NCI-H774 (cell line): ENCODE measurements around the gene UBAP2.
"Not testable (repeated sequence)": the region's sequence is repeated elsewhere in the genome, so short reads cannot be mapped to it uniquely, and the experiment has no call there.

Experiments
- DNase-seq: peaks from one replicate; lab custom pipeline; 2025; lab: John Stamatoyannopoulos, UW

Gene UBAP2

GRCh38 chr9:33964086-33964768, 84.5 kb downstream of the UBAP2 start:
- DNase-seq = no peak

GRCh38 chr9:33962468-33962867, 86.2 kb downstream of the UBAP2 start:
- DNase-seq = not testable (repeated sequence)

GRCh38 chr9:33959725-33960124, 89.0 kb downstream of the UBAP2 start:
- no peak for DNase-seq

- DNase-seq = no peak
These were observed 92.1 kb downstream of the UBAP2 start for GRCh38 chr9:33956544-33956943.

GRCh38 chr9:33952066-33952465, 96.6 kb downstream of the UBAP2 start:
- DNase-seq = no peak

- DNase-seq = no peak
These were observed 98.3 kb downstream of the UBAP2 start for GRCh38 chr9:33950371-33950770.

- no peak for DNase-seq
These were observed 101.7 kb downstream of the UBAP2 start for GRCh38 chr9:33946779-33947535.

GRCh38 chr9:33943389-33943788, 105.3 kb downstream of the UBAP2 start:
- DNase-seq = no peak

- DNase-seq = no peak
These were observed 106.1 kb downstream of the UBAP2 start for GRCh38 chr9:33942471-33943083.

GRCh38 chr9:33939924-33940874, 108.5 kb downstream of the UBAP2 start:
- DNase-seq = no peak

GRCh38 chr9:33934188-33934878, 114.4 kb downstream of the UBAP2 start:
- no peak for DNase-seq

GRCh38 chr9:33932078-33932807, 116.4 kb downstream of the UBAP2 start:
- DNase-seq = no peak

- DNase-seq = no peak
These were observed 117.4 kb downstream of the UBAP2 start for GRCh38 chr9:33931326-33931725.

- DNase-seq = no peak
These were observed 121.0 kb downstream of the UBAP2 start for GRCh38 chr9:33927694-33928093.

- no peak for DNase-seq
These were observed 121.8 kb downstream of the UBAP2 start for GRCh38 chr9:33926746-33927485.

- DNase-seq = no peak
These were observed 123.5 kb downstream of the UBAP2 start for GRCh38 chr9:33924978-33925797.

- DNase-seq = no peak
These were observed 124.5 kb downstream of the UBAP2 start for GRCh38 chr9:33923998-33924701.

- no peak for DNase-seq
These were observed 125.6 kb downstream of the UBAP2 start for GRCh38 chr9:33923079-33923478.
